Measurements from ENCODE around the gene ZNF438.

GRCh38 chr10:30873411-30873810 lies 158.3 kb downstream of the ZNF438 start:
- TF ChIP-seq CTCF (IDR thresholded peaks at IDR 0.05) (no peak), POLR2A (IDR thresholded peaks at IDR 0.05) (no peak), EP300 (IDR thresholded peaks at IDR 0.05) (no peak)
